ENCODE data around the gene MYO10.
"Not testable (repeated sequence)": the region's sequence is repeated elsewhere in the genome, so short reads cannot be mapped to it uniquely, and the experiment has no call there.

MYO10 gene

DNA sequence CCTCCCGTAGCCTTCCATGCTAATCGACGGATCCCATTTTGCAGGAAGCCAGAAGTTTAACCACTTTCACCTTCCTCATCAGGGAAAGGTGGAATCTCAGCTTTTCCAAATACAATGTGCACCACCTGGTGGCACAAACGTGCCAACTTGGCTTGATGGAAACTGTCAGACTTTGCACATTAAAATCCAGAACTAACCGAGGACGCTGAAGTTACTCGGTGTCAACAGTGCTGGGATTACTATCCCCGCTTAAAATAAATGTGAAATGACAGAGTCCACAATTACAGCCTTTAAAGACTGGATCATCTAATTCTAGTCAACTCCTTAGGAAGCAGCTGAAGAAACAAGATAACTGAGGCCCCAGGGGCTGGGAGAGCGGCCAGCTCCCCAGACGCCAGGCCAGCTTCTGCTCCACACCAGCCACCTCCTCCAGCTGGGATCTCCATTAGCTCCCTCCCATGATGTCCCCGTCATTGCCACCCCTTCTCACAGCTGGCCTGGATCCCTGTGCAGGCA, 269.1 kb downstream of the MYO10 start:
- DNase-seq (ENCODE audit: low read depth) = no peak

DNA sequence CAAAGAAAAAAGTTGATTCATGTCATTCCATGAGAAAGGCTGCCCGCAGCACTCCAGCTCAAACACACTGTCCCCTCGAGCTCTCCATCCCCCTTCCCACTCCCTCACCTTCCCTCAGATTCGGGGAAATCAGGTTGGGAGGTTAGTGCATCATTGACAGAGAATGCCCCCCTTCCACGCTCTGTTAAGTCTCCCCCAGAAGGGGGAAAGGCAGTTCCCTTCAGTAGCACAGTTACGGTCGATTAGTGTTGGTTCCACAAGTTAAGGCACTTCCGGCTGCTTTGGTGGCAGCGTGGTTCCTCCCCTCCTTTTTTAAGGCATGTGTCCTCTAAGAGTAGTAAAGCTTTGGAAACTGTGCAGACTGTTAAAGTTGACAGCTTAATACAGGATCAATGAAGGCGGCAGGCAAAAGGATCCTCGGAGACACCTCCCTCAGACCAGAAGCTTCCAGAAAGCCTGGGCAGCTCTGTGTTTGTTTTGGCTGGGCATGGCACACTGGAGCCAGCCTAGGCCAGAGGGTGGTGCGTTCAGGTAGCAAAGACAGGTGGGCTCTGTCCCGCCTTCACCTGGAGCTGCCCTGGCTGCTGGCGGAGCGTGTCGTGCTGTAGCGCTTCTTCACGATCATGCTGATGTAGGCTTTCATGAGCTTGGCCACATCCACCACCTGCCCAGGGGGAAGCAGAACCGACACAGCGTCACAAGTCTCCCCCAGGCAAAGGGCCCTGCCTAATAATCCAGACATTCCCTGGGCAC, 269.8 kb downstream of the MYO10 start:
- DNase-seq (ENCODE audit: low read depth) = no peak

- DNase-seq (ENCODE audit: low read depth) = no peak
Measured at GRCh38 chr5:16665601-16666000, 270.5 kb downstream of the MYO10 start.

GRCh38 chr5:16664368-16664767, 271.7 kb downstream of the MYO10 start:
- DNase-seq (ENCODE audit: low read depth) = no peak

DNA sequence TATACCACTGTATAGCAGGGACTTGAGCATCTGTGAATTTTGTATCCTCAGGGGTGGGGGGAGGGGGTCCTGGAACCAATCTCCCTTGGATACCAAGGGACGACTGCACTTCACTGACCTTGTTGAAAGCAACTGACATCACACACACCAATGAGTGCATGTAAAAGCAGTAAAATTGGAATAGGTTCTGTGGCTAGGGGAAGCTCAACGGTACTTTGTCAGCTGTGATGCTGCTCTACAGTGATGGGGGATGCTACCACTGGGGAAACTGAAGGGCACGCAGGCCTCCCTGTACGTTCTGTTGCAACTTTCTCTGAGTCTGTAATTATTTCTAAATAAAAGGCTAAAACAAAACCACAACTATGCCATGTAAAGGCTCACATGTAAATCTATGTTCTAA, 272.2 kb downstream of the MYO10 start:
- no peak for DNase-seq (ENCODE audit: low read depth)

DNA sequence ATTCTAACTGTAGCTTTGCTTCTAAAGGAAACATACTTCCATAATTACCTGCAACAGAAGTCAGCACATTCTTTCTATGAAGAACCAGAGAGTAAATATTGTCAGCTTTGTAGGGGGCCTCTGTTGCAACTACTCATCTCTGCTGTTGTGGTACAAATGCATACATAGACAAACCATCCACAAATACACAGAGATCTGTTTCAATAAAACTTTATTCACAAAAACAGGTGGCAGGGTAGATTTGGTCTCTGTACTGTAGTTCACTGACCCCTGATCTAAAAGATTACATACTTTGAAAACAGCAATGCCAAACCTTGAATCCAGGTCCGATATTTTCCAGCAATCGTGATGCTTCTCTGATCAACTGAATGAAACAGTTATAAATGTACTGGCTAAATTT, 274.4 kb downstream of the MYO10 start:
- no peak for DNase-seq (ENCODE audit: low read depth)

DNA sequence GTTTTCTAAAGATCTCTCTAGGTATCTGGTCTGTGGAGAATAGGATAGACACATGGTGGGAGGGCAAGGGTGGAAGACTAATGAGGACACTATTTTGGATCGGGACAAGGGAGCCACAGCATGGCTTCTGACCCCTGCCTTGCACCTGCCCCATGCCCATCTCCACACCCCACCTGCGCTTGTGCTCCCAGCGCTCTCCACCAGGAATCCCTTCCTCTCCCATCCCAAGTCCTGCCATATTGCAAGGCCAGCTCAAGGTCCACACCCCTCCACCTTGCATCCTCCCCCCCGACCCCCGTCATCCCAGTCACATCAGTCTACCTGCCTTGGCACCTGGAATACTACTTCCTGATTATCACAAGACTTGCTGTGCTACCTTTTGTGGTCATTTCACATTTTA, 275.1 kb downstream of the MYO10 start:
- no peak for DNase-seq (ENCODE audit: low read depth)

GRCh38 chr5:16659536-16659935, 276.6 kb downstream of the MYO10 start:
- DNase-seq (ENCODE audit: low read depth) = no peak

- DNase-seq (ENCODE audit: low read depth) = no peak
Measured at GRCh38 chr5:16656561-16657191, 279.4 kb downstream of the MYO10 start.

- no peak for DNase-seq (ENCODE audit: low read depth)
Measured at GRCh38 chr5:16654647-16655334, 281.3 kb downstream of the MYO10 start.

- not testable (repeated sequence) for DNase-seq (ENCODE audit: low read depth)
Measured at GRCh38 chr5:16648739-16649138, 287.3 kb downstream of the MYO10 start.

DNA sequence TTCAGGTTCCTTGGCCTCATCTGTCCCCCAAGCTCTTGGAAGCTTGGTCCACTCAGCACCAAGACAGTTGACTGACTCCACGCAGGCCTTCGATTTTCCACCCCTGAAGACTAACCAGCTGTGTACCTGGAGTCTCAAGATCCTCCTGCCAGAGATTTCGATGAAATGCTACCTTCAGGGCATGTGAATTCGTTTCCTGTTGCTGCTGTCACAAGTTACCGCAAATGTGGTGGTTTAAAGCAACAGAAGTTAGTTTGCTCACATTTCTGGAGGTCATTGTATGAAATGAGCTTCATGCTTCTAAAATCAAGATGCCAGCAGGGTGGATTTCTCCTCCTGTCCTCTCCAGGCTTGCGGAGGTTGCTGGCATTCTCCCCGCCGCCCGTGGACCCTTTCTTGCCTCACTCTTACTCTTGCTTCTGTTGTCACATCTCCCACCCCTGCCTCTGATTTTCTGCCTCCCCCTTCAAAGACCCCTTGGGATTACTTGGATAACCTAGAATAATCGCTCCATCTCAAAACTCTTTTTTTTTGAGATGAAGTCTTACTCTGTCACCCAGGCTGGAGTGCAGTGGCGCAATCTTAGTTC, 291.7 kb downstream of the MYO10 start:
- DNase-seq (ENCODE audit: low read depth) = no peak

GRCh38 chr5:16642867-16643266, 293.2 kb downstream of the MYO10 start:
- no peak for DNase-seq (ENCODE audit: low read depth)

DNA sequence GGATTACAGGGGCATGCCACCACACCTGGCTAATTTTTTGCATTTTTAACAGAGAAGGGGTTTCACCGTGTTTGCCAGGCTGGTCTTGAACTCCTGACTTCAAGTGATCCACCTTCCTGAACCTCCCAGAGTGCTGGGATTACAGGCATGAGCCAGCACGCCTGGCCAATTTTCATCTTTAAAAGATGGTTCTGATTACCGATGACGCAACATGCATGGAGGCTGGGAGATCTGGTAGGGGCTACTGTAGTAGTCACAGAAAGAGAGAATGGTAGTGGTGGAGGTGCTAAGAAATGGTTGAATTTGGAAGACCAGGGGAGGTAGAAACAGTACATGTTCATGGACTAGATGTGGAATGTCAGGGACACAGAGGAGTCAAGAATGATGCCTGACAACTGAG, 296.9 kb downstream of the MYO10 start:
- DNase-seq (ENCODE audit: low read depth) = no peak

- no peak for DNase-seq (ENCODE audit: low read depth)
Measured at GRCh38 chr5:16628376-16628775, 307.7 kb downstream of the MYO10 start.

GRCh38 chr5:16626696-16627264, 309.3 kb downstream of the MYO10 start:
- no peak for DNase-seq (ENCODE audit: low read depth)

DNA sequence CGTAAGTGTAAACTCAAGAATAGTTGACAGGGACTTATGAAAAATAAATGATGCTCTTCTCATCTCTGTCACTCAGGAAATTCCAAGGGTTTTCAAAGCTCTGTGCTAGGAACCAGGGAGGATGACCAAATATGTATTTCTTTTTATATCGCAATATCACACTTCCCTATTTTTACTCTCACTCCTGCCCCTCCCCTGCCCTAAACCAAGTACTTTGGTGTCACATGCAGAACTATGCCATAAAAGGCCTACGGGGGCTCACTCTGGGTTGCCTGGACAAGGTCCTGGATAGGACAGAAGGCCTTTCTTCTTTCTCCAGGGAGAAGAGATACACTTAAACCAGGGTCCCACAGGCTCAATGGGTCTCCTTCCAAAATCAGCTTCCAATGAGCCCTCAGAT, 311.0 kb downstream of the MYO10 start:
- no peak for DNase-seq (ENCODE audit: low read depth)

GRCh38 chr5:16619136-16619535, 317.0 kb downstream of the MYO10 start:
- no peak for DNase-seq (ENCODE audit: low read depth)

- no peak for DNase-seq (ENCODE audit: low read depth)
Measured at GRCh38 chr5:16618138-16618897, 317.8 kb downstream of the MYO10 start.

GRCh38 chr5:16617274-16617968, 318.7 kb downstream of the MYO10 start:
- DNase-seq (ENCODE audit: low read depth) = no peak
